HG03045 (cell line): ENCODE data around the gene KIAA0513.

Experiments
- ATAC-seq: cut with Tn5 transposase; IDR thresholded peaks from one replicate; pipeline ENCODE4 v1.9.1; 2021; ENCODE audit warnings: mild to moderate bottlenecking, moderate library complexity; ENCODE audit not compliant: unreplicated experiment

KIAA0513 gene

DNA sequence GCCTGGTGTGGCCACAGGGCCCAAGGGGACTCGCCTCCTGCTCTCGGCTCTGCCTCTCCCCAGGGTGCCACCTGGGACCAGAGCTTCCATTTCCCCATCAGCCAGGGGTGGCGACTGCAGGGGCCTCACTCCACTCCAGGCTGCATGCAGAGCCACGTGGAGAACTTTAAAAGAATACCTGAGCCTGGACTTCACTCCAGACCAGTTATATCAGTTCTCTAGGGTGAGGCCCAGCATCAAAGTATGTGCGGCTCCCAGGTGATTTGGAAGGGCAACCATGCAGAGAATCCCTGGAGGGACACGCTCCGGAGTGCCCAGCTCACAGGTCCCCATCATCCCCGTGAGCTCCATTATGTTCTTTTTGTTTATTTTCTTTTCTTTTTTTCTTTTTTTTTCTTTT, 39.8 kb downstream of the KIAA0513 start:
- ATAC-seq, result no peak

DNA sequence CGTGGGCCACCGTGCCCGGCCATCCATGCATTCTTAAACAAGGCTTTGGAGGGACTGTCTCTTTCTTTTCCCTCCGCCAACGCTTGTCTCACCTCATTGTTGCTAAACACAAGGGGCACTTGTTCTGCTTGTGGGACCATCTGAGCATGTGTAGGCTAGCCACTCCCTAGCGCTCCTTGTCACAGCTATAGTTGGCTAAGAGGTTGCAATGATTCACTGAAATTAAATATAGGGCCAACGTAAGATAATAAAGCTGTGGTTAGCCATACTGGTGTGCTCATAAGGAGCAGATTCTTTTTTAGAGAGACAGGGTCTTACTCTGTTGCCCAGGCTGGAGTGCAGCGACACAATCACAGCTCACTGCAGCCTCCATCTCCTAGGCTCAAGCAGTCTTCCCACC, 41.2 kb downstream of the KIAA0513 start:
- ATAC-seq, result no peak

- ATAC-seq, result no peak
Measured at GRCh38 chr16:85069171-85069570, 41.6 kb downstream of the KIAA0513 start.

DNA sequence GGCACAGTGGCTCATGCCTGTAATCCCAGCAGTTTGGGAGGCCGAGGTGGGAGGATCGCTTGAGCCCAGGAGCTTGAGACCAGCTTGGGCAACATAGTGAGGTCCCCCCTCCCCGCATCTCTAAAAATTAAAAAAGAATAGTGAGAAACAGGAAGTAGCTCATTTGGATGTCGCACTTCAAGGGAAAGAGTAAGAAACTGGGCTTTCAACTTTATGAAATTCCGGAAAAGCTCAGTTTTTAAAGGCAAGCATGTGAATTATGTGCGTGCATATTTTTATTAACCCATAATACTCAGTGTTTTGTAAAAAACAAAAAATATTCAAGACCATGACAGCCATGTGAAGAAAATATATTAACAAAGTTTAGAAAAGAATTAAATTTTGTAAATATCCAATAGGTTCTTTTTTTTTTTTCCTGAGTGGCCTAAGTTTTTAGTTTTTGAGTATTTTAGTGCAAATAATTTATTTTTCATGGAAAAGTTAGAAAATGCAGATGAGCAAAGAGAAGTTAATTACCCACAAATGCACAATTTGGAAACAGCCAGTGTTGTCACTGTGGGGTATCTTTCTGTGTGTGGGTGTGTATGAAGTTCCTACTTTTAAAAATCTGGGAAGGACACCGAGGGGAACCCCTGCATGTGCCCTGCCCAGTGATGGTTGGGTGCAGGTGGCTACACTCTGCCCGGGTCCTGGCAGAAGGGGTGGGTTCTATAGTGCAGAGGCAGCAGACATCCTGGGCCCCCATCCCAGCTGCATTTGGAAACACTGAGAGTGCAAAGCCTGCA, 44.7 kb downstream of the KIAA0513 start:
- no peak for ATAC-seq

DNA sequence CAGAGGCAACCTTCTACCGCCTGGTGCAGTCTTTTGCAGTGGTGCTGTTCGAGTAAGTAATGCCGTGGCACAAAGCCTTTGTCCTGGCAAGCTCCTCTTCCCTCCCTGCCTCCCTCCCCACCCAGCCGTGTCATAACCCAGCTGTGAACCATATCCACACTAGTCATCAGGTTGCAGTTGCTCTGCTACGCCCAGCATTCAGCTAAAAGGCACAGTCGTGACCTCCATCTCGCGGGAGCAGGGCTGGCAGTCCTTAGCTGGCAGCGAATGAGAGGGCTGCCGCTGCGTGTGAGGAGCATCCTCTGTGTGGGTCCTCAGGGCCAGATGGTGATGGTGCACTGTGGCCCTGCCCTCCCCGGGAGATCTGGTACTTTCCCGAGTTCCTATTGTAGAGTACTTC, 45.4 kb downstream of the KIAA0513 start:
- no peak for ATAC-seq

- ATAC-seq, result no peak
Measured at GRCh38 chr16:85074225-85074914, 46.8 kb downstream of the KIAA0513 start.

GRCh38 chr16:85075236-85075924, 47.8 kb downstream of the KIAA0513 start:
- no peak for ATAC-seq

DNA sequence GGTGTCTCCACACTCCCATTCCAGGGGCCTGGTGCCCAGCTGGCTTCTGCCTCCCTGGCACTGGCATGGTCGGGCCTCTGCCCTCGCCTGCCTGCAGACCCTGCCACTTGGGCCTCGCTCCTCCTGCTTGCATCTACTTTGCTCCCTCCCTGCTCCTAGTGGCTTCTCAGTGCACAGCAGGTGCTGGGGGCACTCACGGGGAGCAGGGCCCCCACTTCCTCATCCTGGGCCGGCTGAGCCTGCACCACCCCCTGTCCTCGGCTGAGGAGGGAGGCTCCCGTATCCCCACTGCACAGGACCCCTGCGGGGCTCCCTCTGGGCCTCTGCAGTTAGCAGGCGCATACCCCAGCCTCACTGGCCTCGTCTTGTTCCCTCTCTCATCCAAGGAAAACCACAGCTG, 49.4 kb downstream of the KIAA0513 start:
- ATAC-seq, result no peak

GRCh38 chr16:85077576-85078125, 50.1 kb downstream of the KIAA0513 start:
- ATAC-seq, result no peak

DNA sequence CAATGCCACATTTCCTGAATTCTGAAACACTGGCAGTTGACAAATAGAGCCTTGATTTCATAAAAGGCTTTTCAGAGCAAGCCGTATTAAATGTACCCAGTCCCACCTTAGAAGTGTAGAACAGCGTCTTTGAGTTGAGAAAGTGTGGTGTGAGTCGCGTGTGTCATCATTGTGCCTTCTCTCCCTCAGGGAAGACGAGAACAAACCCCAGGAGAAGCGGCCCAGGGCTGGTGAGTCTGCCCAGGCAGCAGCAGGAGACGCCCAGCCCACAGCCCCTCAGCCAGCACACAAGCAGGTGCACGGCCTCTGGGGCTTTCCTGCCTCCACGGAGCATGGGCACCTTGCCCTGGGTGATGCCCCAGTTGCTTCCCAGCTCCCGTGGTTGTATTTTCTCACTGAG, 50.6 kb downstream of the KIAA0513 start:
- no peak for ATAC-seq

DNA sequence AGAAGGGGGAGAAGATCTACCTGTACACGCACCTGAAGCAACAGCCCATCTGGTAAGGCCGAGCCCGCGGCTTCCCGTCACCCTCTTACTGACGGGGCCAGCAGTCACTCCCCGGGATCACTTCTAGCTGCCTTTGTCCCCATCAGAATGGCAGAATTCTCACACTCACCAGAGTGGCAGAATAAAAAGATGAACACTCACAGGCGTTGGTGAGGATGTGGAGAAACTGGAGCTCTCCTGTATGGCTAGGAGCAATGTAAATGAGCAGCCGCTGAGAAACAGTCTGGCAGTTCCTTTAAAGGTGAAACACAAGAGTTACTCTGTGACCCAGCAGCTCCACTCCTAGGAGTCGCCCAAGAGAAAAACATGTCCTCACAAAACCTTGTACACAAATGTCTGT, 51.4 kb downstream of the KIAA0513 start:
- ATAC-seq, result no peak

- ATAC-seq, result no peak
Measured at GRCh38 chr16:85079785-85080570, 52.4 kb downstream of the KIAA0513 start.

GRCh38 chr16:85081038-85081437, 53.4 kb downstream of the KIAA0513 start:
- ATAC-seq, result no peak

DNA sequence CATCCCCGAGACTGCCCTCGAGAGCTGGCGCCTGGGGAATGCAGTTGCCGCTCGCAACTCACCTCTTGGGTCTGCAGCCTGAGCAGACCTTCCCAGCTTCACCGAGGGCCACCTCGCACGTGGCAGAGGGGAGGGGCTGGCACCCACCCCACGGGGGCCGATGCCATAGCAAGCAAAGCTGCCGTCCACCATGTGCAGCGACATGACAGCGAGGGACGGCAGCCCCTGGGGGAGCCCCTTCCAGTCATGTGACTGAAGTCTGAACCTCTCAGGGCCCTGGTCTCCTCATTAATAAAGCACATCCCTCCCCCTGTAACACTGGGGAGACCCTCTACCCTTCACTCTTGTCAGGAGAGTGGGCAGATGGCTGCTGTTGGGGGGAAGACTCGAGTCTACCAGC, 54.2 kb downstream of the KIAA0513 start:
- ATAC-seq, result no peak

GRCh38 chr16:85082173-85083050, 54.8 kb downstream of the KIAA0513 start:
- ATAC-seq, result no peak

DNA sequence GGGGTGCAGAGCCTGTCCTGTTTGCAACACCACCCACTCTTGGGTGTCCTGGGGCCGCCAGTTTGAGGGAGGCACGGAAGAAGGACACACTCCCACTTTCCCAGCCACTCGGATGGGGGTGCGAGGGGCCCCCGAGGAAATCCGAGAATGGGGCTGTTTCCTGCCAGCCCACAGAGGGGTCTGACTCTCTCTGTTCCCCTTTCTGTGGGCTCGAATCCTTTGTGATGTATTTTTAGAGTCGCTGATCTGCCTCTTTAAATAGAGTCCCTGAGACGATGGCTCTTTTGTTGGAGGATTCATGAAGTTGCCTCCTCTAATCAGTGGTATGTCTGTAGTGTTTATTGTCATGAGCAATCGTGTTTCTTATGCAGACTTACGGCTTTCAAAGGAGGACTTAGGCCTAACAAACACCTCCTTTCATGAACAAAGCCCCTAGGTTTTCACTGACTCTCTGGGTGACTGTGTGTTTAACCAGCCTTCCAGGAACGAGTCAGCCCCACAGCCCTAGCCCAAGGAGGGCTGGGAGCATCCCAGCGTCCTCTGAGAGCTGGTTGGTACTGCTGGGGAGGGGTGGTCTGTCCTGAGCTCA, 55.5 kb downstream of the KIAA0513 start:
- no peak for ATAC-seq

DNA sequence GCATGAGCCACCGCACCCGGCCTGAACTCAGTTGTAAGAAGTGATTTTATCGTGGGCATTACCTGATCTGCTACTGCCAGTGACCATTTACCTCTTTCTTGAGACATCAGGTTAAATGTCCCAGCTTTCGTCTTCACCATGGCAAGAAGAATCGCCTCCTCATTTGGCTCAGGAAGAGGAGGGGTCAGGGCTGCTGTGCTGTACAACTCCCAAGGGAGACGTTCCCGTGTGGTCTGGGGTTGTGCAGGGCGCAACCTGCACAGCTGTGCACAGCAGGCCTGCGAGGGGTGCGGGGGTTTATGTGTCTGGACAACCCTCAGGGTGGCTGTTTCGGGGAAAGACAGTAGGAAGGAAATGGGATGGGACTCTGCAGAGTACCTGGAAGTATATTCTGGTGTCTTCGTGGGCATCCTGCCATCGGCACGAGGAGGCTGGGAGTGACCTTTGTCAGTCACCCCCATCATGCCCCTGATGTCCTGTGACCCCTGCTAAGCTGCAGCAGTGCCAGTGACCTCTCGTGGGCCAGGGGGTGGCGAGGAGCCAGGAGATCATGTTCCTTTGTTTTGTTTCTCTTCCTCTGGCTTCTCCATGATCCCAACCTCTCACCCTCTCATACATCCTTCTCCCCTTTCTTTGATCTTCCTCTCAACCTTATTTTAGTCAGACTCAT, 57.4 kb downstream of the KIAA0513 start:
- no peak for ATAC-seq

GRCh38 chr16:85085721-85086120, 58.1 kb downstream of the KIAA0513 start:
- ATAC-seq, result no peak
